SK-N-MC (cell line): ENCODE data around the gene EFCAB11.

ENCODE experiments used
- EZH2 ChIP-seq: fragments of 200-600 bp; sonication (generic); IDR thresholded peaks from one replicate; pipeline ENCODE4 v1.6.1; 2017; ENCODE audit warnings: antibody characterized with exemption
- FOXP2 ChIP-seq: optimal IDR thresholded peaks from 2 replicates; pipeline ENCODE3; 2011; ENCODE audit warnings: mild to moderate bottlenecking, moderate library complexity; ENCODE audit not compliant: insufficient read depth; ENCODE audit errors: extremely low read length, control extremely low read depth
- POLR2AphosphoS5 ChIP-seq: IDR thresholded peaks from 2 replicates; pipeline ENCODE4 v1.6.1; 2012; ENCODE audit warnings: mild to moderate bottlenecking, low read depth, low read length, borderline replicate concordance

- TF ChIP-seq EZH2 (no peak), POLR2AphosphoS5 (no peak), FOXP2 (no peak)
Observed at GRCh38 chr14:89833661-89834060, 120.9 kb downstream of the EFCAB11 start.
